Measurements from ENCODE around the gene RDH5.

GRCh38 chr12:55700255-55701018 is 19.8 kb upstream of the RDH5 start:
- TF ChIP-seq, protein P1, sequence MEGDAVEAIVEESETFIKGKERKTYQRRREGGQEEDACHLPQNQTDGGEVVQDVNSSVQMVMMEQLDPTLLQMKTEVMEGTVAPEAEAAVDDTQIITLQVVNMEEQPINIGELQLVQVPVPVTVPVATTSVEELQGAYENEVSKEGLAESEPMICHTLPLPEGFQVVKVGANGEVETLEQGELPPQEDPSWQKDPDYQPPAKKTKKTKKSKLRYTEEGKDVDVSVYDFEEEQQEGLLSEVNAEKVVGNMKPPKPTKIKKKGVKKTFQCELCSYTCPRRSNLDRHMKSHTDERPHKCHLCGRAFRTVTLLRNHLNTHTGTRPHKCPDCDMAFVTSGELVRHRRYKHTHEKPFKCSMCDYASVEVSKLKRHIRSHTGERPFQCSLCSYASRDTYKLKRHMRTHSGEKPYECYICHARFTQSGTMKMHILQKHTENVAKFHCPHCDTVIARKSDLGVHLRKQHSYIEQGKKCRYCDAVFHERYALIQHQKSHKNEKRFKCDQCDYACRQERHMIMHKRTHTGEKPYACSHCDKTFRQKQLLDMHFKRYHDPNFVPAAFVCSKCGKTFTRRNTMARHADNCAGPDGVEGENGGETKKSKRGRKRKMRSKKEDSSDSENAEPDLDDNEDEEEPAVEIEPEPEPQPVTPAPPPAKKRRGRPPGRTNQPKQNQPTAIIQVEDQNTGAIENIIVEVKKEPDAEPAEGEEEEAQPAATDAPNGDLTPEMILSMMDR (IDR thresholded peaks at IDR 0.05) = no peak
- TF ChIP-seq EP300 (IDR thresholded peaks at IDR 0.05) = no peak
